ENCODE measurements around the gene GDA. TPM values are rescaled to one million over a fixed set of nuclear protein-coding genes. Genes with fewer than 3 reads are reported as not detected.
"Not testable (repeated sequence)": the region's sequence is repeated elsewhere in the genome, so short reads cannot be mapped to it uniquely, and the experiment has no call there.

Gene GDA
- polyA plus RNA-seq, 5 donors, result 0.06 to 0.31 (median 0.14) TPM; not detected in 1

DNA sequence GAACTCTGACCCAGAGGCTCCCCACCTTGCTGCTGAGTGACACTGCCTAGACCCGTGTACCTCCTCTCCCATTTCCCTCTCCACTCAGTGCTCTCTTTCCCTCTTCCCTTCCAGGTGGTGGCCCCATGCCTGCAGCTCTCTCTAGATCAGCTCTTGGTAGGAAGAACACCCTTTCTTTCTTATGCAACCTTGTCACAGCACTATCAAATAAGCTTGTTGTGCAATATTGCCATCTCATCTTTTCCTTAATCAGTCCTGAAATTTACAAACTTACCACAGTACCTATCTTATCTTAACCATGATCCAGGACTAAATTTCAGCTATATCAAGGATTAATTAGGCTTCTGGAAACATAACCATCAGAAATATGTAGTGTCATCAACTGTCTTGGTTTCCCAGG, 127.2 kb downstream of the GDA start:
- DNase-seq, result no peak

DNA sequence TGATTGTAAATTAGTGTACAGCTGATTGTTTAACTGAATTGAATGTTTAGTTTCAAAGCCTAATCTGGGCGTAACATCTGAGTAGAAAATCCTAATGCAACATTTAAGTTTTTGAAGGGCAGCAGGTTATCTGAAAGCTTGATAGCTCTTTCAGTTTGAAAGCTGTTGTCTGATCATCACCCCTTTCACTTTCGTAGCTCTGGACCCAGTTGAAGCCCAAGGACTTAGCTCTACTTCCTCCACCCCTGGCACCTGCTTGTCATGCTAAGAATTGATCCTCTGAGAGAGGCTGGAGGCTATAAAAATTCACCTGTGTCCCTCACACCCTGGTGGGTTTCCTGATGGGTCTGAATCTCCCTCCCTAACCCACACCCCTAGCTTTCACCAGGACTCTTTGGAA, 129.7 kb downstream of the GDA start:
- no peak for DNase-seq

DNA sequence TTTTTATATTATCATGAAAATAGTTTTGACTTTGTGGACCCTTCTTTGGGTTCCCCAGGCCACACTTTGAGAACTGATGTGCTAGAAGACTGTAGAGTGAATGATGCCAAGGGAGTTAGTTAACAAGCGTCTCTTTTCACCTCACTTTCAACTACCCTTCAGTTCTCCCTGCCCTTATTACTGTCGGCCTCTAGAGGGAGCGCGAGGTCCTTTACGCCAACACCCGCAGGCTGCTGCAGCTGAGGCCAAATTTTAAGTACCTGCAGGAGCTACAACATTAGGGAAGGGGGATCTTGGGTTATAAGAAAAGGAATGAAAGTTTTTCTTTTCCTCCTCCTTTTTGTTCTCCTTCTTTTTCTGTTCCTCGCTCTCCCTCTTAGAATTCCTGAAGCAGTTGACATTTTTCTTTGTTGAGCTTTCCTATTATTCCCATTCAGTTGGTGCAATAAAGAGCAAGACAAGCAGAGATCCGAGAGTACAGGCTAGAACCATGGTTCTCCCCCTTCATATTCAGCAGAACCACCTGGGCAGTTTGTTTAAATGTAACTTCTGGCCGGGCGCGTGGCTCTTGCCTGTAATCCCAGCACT, 131.8 kb downstream of the GDA start:
- peak; percentile 47 to 74 for DNase-seq

DNA sequence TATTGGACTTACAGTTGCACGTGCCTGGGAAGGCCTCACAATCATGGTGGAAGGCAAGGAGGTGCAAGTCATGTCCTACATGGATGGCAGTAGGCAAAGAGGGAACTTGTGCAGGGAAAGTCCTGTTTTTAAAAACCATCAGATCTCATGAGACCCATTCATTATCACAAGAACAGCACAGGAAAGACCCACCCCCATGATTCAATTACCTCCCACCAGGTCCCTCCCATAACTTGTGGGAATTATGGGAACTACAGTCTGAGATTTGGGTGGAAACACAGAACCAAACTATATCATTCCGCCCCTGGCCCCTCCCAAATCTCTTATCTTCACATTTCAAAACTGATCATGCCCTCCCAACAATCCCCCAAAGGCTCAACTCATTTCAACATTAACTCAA, 140.2 kb downstream of the GDA start:
- no peak for DNase-seq

DNA sequence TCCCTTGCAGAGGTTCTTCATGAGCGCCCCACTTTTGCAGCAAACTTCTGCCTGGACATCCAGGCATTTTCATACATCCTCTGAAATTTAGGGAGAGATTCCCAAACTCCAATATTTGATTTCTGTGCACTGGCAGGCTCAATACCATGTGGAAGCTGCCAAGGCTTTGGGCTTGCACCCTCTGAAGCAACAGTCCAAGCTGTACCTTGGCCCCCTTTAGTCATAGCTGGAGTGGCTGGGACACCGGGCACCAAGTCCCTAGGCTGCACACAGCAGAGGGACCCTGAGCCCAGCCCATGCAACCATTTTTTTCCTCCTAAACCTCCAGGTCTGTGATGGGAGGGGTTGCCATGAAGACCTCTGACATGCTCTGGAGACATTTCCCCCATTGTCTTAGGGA, 141.1 kb downstream of the GDA start:
- no peak for DNase-seq

DNA sequence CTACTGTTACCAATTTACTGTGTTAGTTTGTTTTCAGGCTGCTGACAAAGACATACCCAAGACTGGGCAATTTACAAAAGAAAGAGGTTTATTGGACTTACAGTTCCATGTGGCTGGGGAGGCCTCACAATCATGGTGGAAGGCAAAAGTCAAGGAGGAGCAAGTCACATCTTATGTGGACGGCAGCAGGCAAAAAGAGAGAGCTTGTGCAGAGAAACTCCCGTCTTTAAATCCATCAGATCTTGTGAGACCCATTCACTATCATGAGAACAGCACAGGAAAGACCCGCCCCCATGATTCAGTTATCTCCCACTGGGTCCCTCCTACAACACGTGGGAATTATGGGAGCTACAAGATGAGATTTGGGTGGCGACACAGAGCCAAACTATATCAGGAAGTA, 142.3 kb downstream of the GDA start:
- not testable (repeated sequence) for DNase-seq

DNA sequence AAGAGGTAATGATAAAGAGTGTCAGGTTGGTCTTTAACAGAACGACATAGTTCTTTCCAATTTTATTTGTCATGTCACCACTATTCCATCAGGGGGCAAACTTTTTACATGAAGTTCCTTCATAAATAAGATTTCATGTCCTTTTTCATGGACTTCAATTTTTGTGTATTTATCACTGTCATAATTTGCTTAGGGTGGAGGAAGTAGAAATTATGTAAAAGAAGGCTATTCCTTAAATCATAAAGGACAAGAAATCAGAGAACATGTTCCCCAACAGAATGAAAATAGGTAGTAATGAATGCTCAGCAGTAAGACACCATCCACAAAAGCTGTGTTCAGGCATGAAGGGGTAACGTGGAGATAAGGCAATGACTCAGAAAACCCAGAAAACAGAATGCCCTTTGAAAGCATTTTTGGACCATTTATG, 143.0 kb downstream of the GDA start:
- DNase-seq, result peak; percentile 13 to 23

DNA sequence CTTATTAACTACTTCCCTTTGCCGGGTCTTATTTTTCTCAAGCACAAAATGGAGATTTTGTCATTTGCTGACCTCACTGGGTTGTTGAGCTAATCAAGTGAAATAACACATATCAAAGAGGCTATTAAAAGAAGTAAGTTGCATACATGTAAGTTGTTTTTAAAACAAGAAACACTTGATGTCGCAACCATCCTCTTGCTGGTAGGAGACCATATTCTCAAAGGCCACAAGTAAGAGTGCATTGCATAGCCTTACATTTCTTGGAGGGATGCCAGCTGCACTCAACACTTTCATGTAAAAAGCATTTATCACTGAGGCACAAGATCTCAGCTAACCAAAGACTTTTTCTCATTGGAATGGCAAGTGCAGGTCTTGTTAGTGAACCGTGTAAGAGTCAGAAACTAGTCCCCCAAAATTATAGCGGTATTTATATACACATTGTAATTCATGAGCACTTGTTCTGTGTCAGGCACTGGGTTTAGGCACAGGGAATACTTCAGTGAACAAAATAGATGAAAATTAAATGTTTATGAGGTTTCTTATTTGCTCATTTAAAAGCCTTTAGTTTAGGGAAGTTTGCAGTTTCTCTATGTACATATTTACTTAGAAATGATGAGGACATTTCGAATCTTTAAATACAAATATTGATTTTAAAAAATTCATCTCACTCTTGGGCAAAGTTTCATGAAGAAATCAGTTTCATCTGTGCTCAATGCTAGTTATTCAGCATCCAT, 143.8 kb downstream of the GDA start:
- peak; percentile 74 to 82 for DNase-seq

DNA sequence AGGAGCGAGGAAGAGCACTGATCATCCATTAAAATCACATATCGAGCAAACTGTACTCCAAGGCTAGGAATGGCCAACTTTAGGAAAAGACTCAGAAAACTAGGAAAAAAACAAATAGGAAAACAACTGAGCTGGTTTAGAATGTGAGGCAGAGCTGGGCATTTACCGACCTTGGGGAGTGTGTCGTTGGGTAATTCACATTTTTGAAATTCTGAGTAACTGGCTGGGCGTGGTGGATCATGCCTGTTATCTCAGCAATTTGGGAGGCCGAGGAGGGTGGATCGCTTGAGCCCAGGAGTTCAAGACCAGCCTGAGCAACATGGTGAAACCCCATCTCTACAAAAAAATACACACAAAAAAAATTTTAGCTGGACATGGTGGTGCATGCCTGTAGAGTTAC, 145.7 kb downstream of the GDA start:
- peak in 1 of 2 donors; percentile 10 for DNase-seq

DNA sequence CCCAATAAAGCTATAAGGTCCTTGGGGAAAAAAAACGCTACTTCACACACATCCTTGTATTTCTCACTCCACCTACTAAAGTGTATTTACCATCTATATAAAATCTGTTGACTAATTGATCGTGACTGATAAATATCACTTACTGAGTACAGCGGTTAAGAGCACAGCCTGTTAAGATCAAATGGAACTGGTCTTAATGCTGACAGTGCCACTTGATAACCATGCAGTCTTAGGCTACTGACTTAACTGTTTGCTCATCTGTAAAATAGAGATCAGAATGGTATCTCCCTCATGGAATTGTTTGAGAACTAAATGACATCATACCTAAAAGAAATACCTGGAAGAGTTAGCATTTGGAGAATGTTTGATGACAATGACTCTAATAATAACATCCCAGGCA, 148.3 kb downstream of the GDA start:
- no peak for DNase-seq

DNA sequence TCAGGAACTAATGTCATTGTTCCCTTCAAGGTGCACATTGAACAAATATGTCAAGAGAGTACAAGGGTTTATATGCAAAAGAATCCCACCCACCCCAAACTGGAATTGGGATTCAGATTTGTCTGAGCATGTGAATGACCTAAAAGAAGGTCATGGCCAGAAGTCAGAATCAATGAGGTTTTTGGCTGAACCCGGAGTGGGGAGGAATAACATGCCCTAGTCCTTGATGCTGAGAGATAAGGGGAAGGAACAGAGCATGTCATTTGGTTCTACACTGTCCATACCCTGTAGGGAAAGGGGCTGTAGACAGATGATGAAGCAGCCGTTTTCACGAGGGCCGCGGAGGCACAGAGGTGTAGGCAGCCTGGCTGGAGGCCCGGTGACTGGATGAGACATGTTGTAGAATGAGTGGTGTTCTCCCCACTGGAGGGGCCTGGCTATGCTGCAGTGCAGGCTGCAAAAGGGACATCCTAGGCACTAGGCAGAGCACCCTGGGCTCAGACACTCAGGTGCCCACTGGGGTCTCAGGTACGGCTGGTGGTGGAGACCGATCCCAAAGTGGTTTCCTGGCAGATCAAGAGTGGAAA, 149.9 kb downstream of the GDA start:
- no peak for DNase-seq

DNA sequence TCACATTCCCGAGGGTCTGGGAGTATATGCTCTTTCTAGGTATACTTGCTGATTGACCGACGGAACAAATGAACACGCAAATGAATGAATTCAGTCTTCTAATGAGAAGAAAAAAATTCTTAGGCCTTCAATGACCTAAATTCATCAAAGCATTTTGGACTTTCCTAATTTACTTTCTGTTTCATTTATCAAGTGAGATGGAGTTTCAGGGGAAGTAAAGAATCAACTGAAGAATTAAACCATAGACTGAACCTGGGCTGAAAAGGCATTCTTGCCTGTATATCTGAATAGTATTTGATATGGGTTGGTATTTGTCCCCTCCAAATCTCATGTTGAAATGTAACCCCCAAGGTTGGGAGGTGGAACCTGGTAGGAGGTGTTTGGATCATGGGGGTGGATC, 151.6 kb downstream of the GDA start:
- DNase-seq, result no peak

Other genes with a start within 250 kb of the GDA start
- gene ABHD17B, start 238.2 kb upstream of the GDA start, polyA plus RNA-seq (ENCODE audit: insufficient read depth in 1 of 5, insufficient read length in 5 of 5, low replicate concordance in 1 of 5), result 10 to 100 TPM; 22.7 to 29.5 (median 24.8) TPM
- 10 to 100 TPM; 15.5 to 22.0 (median 21.4) TPM for gene C9orf85, start 237.8 kb upstream of the GDA start, polyA plus RNA-seq (ENCODE audit: insufficient read depth in 1 of 5, insufficient read length in 5 of 5, low replicate concordance in 1 of 5)
- gene C9orf57, start 88.8 kb upstream of the GDA start, polyA plus RNA-seq (ENCODE audit: insufficient read depth in 1 of 5, insufficient read length in 5 of 5, low replicate concordance in 1 of 5), result not detected
- gene ZFAND5, start 215.8 kb downstream of the GDA start, polyA plus RNA-seq (ENCODE audit: insufficient read depth in 1 of 5, insufficient read length in 5 of 5, low replicate concordance in 1 of 5), result 100 to 1,000 TPM; 160 to 211 (median 181) TPM